ENCODE results near the gene NUDT13. TPM values are rescaled to one million over a fixed set of nuclear protein-coding genes. Genes with fewer than 3 reads are reported as not detected.

The NUDT13 gene
- total RNA-seq, 1 donor from 2014 or later, result 1.7 TPM

DNA sequence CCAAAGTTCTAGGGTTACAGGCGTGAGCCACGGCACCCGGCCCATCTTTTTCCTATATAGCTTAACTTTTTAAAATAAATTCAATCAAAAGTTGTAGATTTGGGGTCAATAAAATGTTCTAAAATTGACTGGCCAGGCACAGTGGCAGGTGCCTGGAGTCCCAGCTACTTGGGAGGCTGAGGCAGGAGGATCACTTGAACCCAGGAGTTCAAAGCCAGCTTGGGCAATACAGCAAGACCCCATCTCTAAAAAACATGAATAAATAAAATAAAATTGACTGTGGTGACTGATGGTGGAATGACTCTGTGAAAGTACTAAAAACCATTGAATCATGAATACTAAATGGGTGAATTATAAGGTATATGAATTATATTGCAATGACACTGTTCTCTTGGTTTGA is 34.4 kb upstream of the NUDT13 start:
- Mint-ChIP-seq H3K36me3 (ENCODE audit: low read depth) (peaks cover 18% of the 10 kb centered on the region), H3K27me3 (ENCODE audit: low read depth) (no peaks in the 10 kb centered on the region), H3K4me1 (ENCODE audit: low read depth) (peaks cover 24% of the 10 kb centered on the region), H3K9me3 (ENCODE audit: low read depth) (no peaks in the 10 kb centered on the region), H3K27ac (ENCODE audit: unreplicated experiment) (peak overlapping the region; percentile 36), H3K4me3 (ENCODE audit: unreplicated experiment) (no peak overlapping the region)
- TF ChIP-seq, protein P1, sequence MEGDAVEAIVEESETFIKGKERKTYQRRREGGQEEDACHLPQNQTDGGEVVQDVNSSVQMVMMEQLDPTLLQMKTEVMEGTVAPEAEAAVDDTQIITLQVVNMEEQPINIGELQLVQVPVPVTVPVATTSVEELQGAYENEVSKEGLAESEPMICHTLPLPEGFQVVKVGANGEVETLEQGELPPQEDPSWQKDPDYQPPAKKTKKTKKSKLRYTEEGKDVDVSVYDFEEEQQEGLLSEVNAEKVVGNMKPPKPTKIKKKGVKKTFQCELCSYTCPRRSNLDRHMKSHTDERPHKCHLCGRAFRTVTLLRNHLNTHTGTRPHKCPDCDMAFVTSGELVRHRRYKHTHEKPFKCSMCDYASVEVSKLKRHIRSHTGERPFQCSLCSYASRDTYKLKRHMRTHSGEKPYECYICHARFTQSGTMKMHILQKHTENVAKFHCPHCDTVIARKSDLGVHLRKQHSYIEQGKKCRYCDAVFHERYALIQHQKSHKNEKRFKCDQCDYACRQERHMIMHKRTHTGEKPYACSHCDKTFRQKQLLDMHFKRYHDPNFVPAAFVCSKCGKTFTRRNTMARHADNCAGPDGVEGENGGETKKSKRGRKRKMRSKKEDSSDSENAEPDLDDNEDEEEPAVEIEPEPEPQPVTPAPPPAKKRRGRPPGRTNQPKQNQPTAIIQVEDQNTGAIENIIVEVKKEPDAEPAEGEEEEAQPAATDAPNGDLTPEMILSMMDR (IDR thresholded peaks at IDR 0.05), result no peak
- no peak for DNase-seq (ENCODE audit: low spot score)

DNA sequence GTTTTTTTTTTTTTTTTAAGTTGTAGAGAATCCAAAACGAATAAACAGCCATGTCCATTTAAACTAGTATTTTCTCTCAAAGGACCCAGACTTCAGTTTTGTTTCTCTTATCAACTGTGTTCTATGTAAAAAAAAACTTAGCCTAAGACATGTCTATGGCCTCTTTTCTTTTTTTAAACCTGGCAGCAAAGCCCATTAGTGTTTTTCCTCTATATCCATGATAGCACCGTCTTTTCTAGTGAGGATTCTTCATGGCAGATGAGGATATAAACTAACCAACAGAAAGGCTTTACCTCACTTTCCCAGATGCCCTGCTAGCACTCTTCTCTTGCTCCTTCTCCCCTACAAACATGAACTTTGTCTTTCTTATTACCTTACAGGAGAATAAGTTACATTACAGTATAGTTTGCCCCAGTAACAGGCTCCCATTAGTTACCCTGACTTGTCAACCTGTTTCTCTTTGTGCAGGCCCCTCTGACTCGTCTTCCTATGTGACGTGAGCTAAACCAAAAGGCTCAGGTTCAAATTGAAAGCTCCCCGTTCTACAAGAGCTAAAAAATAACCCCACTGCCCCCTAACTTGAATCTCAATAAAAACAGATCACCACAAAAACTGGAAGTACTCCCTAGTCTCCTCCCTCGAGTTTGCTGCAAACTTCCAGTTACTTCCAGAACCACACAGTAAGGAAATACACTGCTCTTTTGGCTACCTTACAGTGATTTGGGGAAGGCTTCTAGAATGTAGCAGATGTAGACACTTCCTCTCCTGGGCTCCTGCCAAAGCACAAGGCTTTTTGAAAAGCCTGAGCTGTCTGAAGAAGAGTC is 33.7 kb upstream of the NUDT13 start:
- Mint-ChIP-seq H3K27me3 (ENCODE audit: low read depth) (no peaks in the 10 kb centered on the region), H3K4me3 (ENCODE audit: unreplicated experiment) (peak overlapping the region; percentile 14), H3K4me1 (ENCODE audit: low read depth) (peaks cover 24% of the 10 kb centered on the region), H3K36me3 (ENCODE audit: low read depth) (peaks cover 13% of the 10 kb centered on the region), H3K9me3 (ENCODE audit: low read depth) (no peaks in the 10 kb centered on the region), H3K27ac (ENCODE audit: unreplicated experiment) (peak overlapping the region; percentile 83)
- TF ChIP-seq, protein P1 (IDR thresholded peaks at IDR 0.05), result no peak
- DNase-seq (ENCODE audit: low spot score), result no peak

DNA sequence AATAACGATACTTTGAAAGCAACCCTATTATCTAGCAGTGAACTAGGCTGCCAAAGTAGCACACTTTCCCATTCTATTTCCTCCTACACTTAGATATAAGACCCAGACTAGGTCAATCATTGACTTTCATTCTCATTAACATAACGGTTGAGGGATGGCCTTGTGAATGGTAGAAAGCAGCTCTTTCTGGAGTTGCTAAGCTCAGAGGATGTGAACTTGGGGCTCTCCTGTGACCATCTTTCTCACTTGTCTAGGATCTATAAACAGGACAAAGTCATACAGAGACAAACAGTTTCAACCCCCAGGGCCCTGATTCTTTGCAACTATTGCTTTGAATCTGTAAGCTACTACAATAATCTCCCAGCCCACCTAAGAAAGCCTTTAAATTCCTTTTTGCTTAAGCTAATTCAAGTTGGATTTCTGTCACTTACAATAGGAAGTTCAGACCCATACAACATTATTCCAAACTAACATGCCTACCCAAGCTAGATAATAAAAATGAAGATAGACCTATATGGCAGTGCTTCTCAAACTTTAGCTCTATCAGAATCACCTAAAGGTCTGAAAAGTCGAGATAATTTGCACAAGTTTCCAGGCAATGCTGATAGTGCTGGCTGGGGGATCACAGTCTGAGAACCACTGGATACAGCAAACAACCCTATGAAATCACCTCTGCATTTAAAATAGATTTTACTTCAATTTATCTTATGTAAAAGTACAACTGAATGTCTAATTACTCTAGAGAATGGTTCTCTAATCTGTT is 30.3 kb upstream of the NUDT13 start:
- Mint-ChIP-seq H3K4me1 (ENCODE audit: low read depth) (peaks cover 46% of the 10 kb centered on the region), H3K36me3 (ENCODE audit: low read depth) (no peaks in the 10 kb centered on the region), H3K27ac (ENCODE audit: unreplicated experiment) (no peak overlapping the region), H3K9me3 (ENCODE audit: low read depth) (no peaks in the 10 kb centered on the region), H3K4me3 (ENCODE audit: unreplicated experiment) (no peak overlapping the region), H3K27me3 (ENCODE audit: low read depth) (no peaks in the 10 kb centered on the region)
- TF ChIP-seq, protein P1 (IDR thresholded peaks at IDR 0.05), result no peak
- DNase-seq (ENCODE audit: low spot score), result no peak

DNA sequence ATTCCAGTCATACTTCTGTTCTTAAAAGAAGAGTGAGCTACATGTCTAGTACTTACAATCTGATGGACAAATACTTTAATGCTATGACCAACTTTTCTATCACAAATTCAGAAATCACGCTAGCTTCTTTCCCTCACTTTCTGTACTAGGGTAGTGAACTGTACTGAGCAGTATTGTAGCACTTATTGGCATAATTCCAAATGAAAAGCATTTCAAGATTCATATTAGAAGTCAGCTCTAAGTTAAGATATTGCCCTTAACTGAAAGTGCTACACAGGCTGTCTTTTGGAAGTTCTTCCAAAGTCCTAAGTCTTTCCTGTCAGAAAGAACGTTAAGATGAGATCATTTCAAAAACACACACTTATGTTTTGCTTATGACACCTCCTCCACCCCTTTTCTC is 27.0 kb upstream of the NUDT13 start:
- DNase-seq (ENCODE audit: low spot score), result no peak
- Mint-ChIP-seq H3K9me3 (ENCODE audit: low read depth) (no peaks in the 10 kb centered on the region), H3K36me3 (ENCODE audit: low read depth) (no peaks in the 10 kb centered on the region), H3K27me3 (ENCODE audit: low read depth) (no peaks in the 10 kb centered on the region), H3K4me3 (ENCODE audit: unreplicated experiment) (no peak overlapping the region), H3K27ac (ENCODE audit: unreplicated experiment) (peak overlapping the region; percentile 68), H3K4me1 (ENCODE audit: low read depth) (peaks cover 45% of the 10 kb centered on the region)
- TF ChIP-seq, protein P1 (IDR thresholded peaks at IDR 0.05), result no peak

DNA sequence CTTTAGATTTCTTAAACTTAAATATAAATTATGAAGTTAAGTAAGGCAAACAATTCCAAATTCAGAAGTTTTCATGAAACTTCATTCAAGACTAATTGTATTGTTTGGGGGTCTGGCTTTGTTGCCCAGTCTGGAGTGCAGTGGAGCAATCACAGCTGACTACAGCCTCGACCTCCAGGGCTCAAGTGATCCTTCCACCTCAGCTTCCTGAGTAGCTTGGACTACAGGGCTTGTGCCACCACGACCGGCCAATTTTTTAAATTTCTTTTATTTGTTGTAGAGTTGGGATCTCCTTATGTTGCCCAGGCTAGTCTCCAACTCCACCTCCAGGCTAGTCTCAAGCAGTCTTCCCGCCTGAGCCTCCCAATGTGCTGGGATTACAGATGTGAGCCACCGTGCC is 26.0 kb upstream of the NUDT13 start:
- no peaks in the 10 kb centered on the region for H3K9me3 Mint-ChIP-seq (ENCODE audit: low read depth)

More for the DNA sequence above, 26.0 kb upstream of the NUDT13 start:
- peaks cover 55% of the 10 kb centered on the region for H3K4me1 Mint-ChIP-seq (ENCODE audit: low read depth)
- H3K36me3 Mint-ChIP-seq (ENCODE audit: low read depth), result no peaks in the 10 kb centered on the region
- TF ChIP-seq, protein P1 (IDR thresholded peaks at IDR 0.05), result no peak
- no peak overlapping the region for H3K4me3 Mint-ChIP-seq (ENCODE audit: unreplicated experiment)
- no peak overlapping the region for H3K27ac Mint-ChIP-seq (ENCODE audit: unreplicated experiment)
- H3K27me3 Mint-ChIP-seq (ENCODE audit: low read depth), result no peaks in the 10 kb centered on the region
- DNase-seq (ENCODE audit: low spot score), result no peak

Measured in chondrocyte (in vitro differentiated cells).